Subcutaneous adipose tissue (tissue), 4 donors: Measurements from ENCODE around the gene KIAA2012. TPM values are rescaled to one million over a fixed set of nuclear protein-coding genes. Genes with fewer than 3 reads are reported as not detected.

Source experiments
- total RNA-seq, 4 donors: library from RNA; depleted of rRNA; stranded (reverse); fragments of >200 nt; gene quantifications; one replicate each; pipeline ENCODE4 v1.1.0, GENCODE V29; 2016
- TF ChIP-seq, protein P1 (sequence below): fragments of 450-650 bp; IDR thresholded peaks from one replicate; pipeline ENCODE4 v1.5.1; 2016; ENCODE audit warnings: low read depth, mild to moderate bottlenecking, control low read depth, antibody characterized with exemption, moderate library complexity

The KIAA2012 gene
- total RNA-seq, 4 donors from 2014 or later: not detected

DNA sequence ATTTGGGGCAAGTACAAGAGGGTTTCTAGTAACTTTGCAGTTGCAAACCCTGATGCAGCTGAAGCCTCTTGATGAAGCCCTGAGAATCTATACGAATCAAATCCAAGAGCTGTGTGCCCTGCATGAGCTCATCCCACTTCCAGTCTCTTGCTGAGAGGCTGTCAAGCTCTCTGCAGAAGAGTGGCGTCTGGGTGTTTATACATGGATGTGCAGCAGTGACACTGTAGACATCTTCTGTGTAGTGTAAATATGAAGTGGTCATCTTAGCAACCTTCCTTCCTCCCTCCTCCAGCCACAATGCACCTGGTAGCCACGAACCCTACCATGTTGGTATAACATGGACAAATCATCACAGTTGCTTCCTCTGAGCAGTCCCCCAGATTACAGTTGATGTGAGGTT, 18.4 kb upstream of the KIAA2012 start:
- TF ChIP-seq, protein P1, sequence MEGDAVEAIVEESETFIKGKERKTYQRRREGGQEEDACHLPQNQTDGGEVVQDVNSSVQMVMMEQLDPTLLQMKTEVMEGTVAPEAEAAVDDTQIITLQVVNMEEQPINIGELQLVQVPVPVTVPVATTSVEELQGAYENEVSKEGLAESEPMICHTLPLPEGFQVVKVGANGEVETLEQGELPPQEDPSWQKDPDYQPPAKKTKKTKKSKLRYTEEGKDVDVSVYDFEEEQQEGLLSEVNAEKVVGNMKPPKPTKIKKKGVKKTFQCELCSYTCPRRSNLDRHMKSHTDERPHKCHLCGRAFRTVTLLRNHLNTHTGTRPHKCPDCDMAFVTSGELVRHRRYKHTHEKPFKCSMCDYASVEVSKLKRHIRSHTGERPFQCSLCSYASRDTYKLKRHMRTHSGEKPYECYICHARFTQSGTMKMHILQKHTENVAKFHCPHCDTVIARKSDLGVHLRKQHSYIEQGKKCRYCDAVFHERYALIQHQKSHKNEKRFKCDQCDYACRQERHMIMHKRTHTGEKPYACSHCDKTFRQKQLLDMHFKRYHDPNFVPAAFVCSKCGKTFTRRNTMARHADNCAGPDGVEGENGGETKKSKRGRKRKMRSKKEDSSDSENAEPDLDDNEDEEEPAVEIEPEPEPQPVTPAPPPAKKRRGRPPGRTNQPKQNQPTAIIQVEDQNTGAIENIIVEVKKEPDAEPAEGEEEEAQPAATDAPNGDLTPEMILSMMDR: no peak

DNA sequence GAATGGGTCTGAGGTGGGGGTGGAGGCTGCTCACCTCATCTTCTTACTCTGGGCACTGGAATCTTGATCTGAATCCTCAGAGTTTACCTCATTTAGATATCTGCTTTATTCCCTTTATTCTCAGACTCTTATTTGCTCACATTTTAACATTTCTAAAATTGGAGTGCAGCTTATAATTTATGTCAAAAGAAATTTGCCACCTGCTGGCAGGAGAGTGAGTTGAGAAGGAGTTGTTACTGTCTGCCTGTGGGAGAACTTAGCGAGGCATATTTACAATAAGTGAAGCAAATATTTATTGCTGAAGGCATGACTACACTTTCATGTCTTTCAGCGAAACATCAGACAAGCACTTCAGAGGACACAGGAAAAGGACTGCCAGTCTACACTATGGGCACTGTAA, 16.4 kb upstream of the KIAA2012 start:
- TF ChIP-seq, protein P1: no peak

- TF ChIP-seq, protein P1: no peak
These were observed 12.8 kb upstream of the KIAA2012 start for GRCh38 chr2:202060218-202060617.

- TF ChIP-seq, protein P1: no peak
These were observed 11.4 kb upstream of the KIAA2012 start for GRCh38 chr2:202061695-202062094.

GRCh38 chr2:202064171-202064880, 8.7 kb upstream of the KIAA2012 start:
- TF ChIP-seq, protein P1: no peak

DNA sequence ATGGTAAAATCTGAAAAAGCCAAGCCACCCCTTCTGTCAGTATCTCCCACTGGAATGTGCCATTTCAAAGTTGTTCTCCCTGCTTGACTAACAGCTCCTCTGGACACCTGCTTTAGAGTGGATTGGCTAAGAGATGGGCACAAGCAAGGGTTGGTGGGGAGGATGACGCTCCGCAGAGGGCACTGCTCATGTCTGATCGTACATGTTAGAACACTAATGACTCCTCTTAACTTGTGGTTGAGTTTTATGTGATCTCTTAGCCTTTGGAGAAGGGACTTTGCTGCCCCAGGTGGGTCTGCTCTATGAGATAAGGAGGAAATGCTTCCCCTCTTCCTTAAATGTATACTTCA, 8.2 kb upstream of the KIAA2012 start:
- TF ChIP-seq, protein P1: no peak

- TF ChIP-seq, protein P1: no peak
These were observed 7.2 kb upstream of the KIAA2012 start for GRCh38 chr2:202065876-202066275.
